GF-D8 (cell line): ENCODE results near the gene AKT1.
"Not testable (repeated sequence)": the region's sequence is repeated elsewhere in the genome, so short reads cannot be mapped to it uniquely, and the experiment has no call there.

Source experiments
- DNase-seq: peaks from one replicate; lab custom pipeline; 2025; lab: John Stamatoyannopoulos, UW

The AKT1 gene

GRCh38 chr14:104794993-104795780 is at the start of gene AKT1:
TSS of gene AKT1 (minus strand) at chr14:104795748. CDS start at chr14:104792643, 3,105 bp downstream.
- no peak for DNase-seq

GRCh38 chr14:104845033-104845666 is 49.6 kb upstream of the AKT1 start:
- no peak for DNase-seq

- DNase-seq: no peak
Observed at GRCh38 chr14:104844306-104845032, 48.9 kb upstream of the AKT1 start.

- DNase-seq: no peak
Observed at GRCh38 chr14:104843442-104844305, 48.1 kb upstream of the AKT1 start.

DNA sequence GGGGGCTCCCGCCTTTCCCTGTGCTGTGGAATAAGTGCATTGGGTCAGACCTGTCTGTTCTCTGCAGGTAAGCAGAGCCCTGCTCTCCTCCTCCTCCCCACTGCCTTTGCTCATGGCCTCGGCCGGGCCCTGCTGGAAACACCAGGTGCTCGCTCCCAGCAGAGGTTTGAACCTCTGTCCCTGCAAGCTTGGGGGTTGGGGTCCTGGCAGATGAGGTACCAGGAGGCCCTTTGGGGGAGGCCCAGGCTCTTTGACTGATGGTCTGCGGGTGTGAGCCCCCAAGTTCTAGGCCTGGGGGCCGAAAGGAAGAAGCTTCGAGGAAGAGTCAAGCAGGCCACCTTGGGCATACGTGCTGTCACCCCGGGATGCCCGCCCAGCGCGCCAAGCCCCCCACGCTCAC is 47.5 kb upstream of the AKT1 start:
- no peak for DNase-seq

- no peak for DNase-seq
Observed at GRCh38 chr14:104841730-104842129, 46.2 kb upstream of the AKT1 start.

DNA sequence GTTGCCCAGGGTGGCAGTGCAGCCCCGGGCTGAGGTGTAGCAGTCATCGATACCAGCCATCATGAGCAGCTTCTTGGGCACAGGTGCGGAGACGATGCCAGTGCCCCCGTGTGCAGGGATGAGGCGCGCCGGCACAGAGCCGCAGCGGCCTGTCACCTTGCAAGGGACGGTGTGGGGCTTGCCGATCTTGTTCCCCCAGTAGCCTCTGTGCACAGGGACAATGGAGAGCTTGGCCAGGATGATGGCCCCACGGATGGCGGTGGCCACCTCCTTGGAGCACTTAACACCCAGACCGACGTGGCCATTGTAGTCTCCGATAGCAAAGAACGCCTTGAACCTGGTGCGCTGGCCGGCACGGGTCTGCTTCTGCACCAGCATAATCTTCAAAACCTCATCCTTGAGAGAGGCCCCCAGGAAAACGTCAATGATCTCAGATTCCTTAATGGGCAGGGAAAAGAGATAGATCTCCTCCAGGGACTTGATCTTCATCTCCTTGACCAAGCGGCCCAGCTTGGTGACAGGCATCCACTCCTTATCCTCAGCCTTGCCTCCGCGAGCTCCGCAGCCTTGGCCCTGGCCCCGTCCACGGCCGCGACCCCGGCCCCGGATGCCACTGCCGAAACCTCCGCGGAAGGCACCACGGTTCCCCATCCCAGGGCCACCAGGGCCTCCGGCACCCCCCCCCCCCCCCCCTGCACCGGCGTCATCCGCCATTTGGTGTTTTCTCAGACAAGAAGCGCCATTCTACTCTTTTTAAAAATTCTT is 40.8 kb upstream of the AKT1 start:
- DNase-seq: not testable (repeated sequence)

DNA sequence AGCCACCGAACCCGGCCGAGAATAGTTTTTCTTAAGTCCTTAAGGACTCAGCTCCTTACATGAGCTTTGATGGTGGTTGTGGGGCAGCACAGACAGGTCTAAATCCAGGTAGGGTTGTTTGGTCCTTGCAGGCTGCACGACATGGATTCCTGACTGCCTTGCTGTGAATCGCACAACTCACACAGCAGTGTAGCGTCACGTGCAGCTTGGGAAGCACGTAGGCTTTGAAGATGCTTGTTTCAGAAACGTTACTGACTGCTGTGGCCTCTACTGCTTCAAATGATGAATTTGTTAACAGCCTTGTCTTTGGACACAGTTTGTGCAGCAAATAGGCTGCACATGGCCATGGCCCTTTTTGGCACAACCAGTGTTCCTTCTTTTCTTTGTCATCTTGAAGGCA is 35.2 kb upstream of the AKT1 start:
- DNase-seq: no peak

- DNase-seq: no peak
Observed at GRCh38 chr14:104827177-104828055, 31.9 kb upstream of the AKT1 start.

DNA sequence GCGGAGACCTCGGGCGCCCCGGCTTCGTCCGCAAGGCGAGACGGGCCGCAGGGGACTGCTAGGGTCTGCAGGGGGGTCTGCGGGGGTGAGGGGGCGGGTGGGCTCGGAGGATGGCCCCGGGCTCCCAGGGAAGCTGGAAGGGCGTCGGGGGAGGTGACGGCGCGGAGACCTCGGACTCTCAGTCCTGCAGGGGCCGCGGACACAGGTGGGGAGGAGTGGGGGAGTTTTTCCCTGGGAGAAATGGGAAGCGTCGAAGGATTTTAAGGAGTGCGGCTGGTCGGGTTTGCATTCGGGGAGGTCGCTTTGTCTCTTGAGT is 31.3 kb upstream of the AKT1 start:
- no peak for DNase-seq

- DNase-seq: no peak
Observed at GRCh38 chr14:104826189-104826860, 30.8 kb upstream of the AKT1 start.

DNA sequence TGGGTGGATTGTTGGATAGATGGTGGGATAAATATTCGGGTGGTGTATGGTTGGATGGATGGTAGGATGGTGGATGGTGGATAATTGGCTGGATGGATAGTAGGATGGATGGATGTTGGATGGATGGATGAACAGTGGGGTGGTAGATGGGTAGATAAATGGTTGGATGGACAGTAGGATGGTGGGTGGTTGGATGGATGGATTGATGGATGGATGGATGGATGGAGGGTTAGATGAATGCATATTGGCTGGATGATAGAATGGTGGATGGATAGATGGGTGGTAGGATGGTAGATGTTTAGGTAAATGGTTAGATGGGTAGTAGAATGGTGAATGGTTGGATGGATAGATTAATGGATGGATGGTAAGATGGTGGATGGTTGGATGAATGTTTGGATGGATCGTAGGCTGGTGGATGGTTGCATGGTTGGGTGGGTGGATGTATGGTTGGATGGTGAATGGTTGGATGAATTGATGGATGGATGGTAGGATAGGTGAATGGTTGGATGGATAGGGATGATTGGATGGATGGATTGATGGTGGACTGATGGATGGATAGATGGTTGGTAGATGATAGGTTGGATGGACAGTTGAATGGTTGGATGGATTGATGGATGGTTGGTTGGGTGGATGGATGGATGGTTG is 28.9 kb upstream of the AKT1 start:
- no peak for DNase-seq

DNA sequence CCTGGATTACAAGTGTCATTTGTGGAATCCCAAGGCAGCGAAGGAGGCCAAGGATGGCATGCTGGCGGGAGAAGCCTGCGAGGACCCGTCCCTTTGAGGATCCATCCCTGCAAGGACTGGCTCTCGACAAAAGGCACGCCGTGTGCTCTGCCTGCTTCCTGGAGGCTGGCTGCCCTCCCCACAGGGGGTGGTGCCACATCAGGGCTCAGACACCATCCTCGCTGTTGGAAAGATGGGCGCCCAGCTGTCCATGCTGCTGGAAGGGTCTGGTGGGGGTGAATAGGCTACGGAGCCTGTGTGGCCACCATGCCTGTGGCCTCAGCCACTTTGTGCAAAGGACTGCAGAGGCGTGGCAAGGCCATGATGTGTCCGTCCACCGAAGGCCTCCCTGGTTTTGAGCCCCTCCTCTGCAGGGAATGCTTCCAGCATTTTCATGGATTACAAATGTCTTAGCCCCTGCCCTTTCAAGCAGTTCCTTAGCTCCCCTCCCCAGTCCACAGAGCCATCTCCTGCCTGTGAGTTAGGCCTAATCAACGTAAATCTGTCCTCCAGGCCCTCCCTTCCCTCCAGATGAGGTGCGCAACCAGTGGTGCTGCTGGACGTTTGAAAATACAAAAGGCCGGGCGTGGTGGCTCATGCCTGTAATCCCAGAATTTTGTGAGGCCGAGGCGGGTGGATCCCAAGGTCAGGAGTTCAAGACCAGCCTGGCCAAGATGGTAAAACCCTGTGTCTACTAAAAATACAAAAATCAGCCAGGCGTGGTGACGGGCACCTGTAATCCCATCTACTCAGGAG is 27.5 kb upstream of the AKT1 start:
- no peak for DNase-seq

DNA sequence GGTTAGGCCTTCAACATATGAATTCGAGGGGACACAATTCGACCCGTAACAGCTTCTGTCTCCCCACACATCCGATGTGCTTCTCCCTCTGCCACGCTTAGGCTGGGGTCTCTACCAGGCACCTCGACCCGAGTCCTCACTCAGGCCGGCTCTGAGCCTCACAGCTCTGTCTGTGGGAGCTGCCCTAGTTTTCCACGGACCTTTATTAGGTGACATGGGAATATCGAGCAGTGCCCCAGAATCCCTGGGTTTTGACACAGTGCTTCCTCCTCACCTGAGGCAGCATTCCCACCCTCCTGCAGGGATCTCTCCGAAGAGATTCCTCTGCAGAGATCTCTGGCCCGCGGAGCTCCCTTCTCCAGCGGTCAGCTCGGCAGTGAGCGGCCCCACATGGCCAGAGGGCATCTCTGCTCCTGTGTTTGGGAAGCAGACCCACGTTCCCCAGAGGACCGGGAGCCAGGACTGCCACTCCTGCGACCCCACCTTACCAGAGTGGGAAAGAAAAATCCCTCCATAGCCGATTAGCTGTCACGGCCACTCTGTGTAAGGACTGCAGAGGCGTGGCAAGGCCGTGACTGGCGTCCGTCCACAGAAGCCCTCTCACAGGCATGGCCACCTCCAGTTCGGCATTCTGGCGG is 26.5 kb upstream of the AKT1 start:
- DNase-seq: no peak

- DNase-seq: no peak
Observed at GRCh38 chr14:104821229-104821945, 25.8 kb upstream of the AKT1 start.

- no peak for DNase-seq
Observed at GRCh38 chr14:104820669-104821228, 25.2 kb upstream of the AKT1 start.

GRCh38 chr14:104819361-104819781 is 23.8 kb upstream of the AKT1 start:
- no peak for DNase-seq
